Measurements from ENCODE around the gene SMG1. TPM values are rescaled to one million over a fixed set of nuclear protein-coding genes. Genes with fewer than 3 reads are reported as not detected.

Gene SMG1
- total and polyA plus RNA-seq, 2 of the 13 experiments (the other 11 are each of a cell fraction or from before 2014, with no cell fraction given): 48.7 to 53.7 TPM

- TF ChIP-seq AHDC1 (CRISPR knock-in tag; IDR thresholded peaks at IDR 0.05; ENCODE audit: borderline replicate concordance): peak; percentile 85; the same call in 1 of the 2 replicates
- no peak for TF ChIP-seq POLR2G (IDR thresholded peaks at IDR 0.05; ENCODE audit: low read depth, low read length)
- TF ChIP-seq ARID4A (CRISPR knock-in tag; IDR thresholded peaks at IDR 0.05; ENCODE audit: borderline replicate concordance): peak; percentile 71; the same call in 1 of the 2 replicates
- no peak for TF ChIP-seq STAT5B (CRISPR knock-in tag; IDR thresholded peaks at IDR 0.05)
- peak; percentile 84 for TF ChIP-seq IRF2 (CRISPR knock-in tag; IDR thresholded peaks at IDR 0.05)
- TF ChIP-seq THYN1 (CRISPR knock-in tag; IDR thresholded peaks at IDR 0.05; ENCODE audit: borderline replicate concordance, low read depth): no peak
- TF ChIP-seq ZNF740 (CRISPR knock-in tag; IDR thresholded peaks at IDR 0.05): no peak
- TF ChIP-seq ZFAT (CRISPR knock-in tag; conservative IDR thresholded peaks at IDR 0.05): no peak
- no peak for TF ChIP-seq ZNF549 (CRISPR knock-in tag; IDR thresholded peaks at IDR 0.05)
- no peak for TF ChIP-seq POLR2AphosphoS5 (IDR thresholded peaks at IDR 0.05; ENCODE audit: low read depth, low read length)
- TF ChIP-seq ZNF607 (CRISPR knock-in tag; IDR thresholded peaks at IDR 0.05; ENCODE audit: borderline replicate concordance): no peak
- TF ChIP-seq CAMTA2 (CRISPR knock-in tag; IDR thresholded peaks at IDR 0.05; ENCODE audit: borderline replicate concordance): no peak
- no peak for TF ChIP-seq DBP (CRISPR knock-in tag; IDR thresholded peaks at IDR 0.05; ENCODE audit: not compliant biosample characterization)
- peak; percentile 100 for TF ChIP-seq ZNF790 (CRISPR knock-in tag; IDR thresholded peaks at IDR 0.05; ENCODE audit: borderline replicate concordance)
- no peak for TF ChIP-seq KLF9 (CRISPR knock-in tag; IDR thresholded peaks at IDR 0.05; ENCODE audit: low read depth)
- TF ChIP-seq ZBTB2 (CRISPR knock-in tag; IDR thresholded peaks at IDR 0.05; ENCODE audit: low read depth): no peak
- no peak for TF ChIP-seq ZFP36 (IDR thresholded peaks at IDR 0.05; ENCODE audit: borderline replicate concordance, low read depth, low read length, partially characterized antibody)
Observed at GRCh38 chr16:18936727-18937340, 10.6 kb upstream of the SMG1 start (continued).
